HepG2 (cell line): Measurements from ENCODE around the gene LRP1-AS. TPM values are rescaled to one million over a fixed set of nuclear protein-coding genes. Genes with fewer than 3 reads are reported as not detected.

Experiments used
- ATAC-seq: fragments of 200-7000 bp; cut with Tn5 transposase; 3 replicates; pipeline ENCODE4 v1.9.1; 2020; ENCODE audit warnings: mild to moderate bottlenecking, moderate library complexity
- BruUV-seq: library from RNA; stranded (reverse); fragments of 400-500 nt; replicated peaks from 2 replicates; lab custom pipeline; 2021; lab: Mats Ljungman, UMichigan
- CTCF ChIA-PET: fragments of 300-600 bp; formaldehyde crosslinking; extraction: SDS; loops from one replicate; lab custom pipeline; 2021; ENCODE audit warnings: low total read pairs, inconsistent platforms, low intra/inter-chr PET ratio; lab: Yijun Ruan, JAX
- POLR2A ChIA-PET: fragments of 350-600 bp; sonication (Branson Sonifier 250); formaldehyde crosslinking; loops from one replicate; lab custom pipeline; 2020; ENCODE audit warnings: antibody characterized with exemption, inconsistent platforms; lab: Yijun Ruan, JAX
- DNase-seq: peaks from one replicate; pipeline ENCODE4 v3.0.0-alpha.2; 2015; ENCODE audit warnings: low spot score
- FAIRE-seq: peaks from 3 replicates; lab custom pipeline; 2011; peaks lifted over from hg19 to GRCh38; lab: Jason Lieb, UNC
- H2AFZ ChIP-seq: one replicate; pipeline ENCODE4 v1.6.1; 2011; ENCODE audit warnings: low read length, inconsistent platforms
- H3K27ac ChIP-seq: fragments of 300-600 bp; 3 replicates; pipeline ENCODE4 v1.8.0; 2011; ENCODE audit warnings: mixed run types, mild to moderate bottlenecking, mixed read lengths, low read length, inconsistent platforms; ENCODE audit not compliant: insufficient read depth; ENCODE audit errors: extremely low read length
- H3K27me3 ChIP-seq, 2 experiments: fragments of 200-600 bp in 1 of 2; 2 replicates in 1 of 2; 3 replicates in 1 of 2; pipeline versions ENCODE4 v1.6.0 to v1.8.0; 2011; ENCODE audit warnings: low read length in 2 of 2, mild to moderate bottlenecking in 2 of 2, moderate library complexity in 2 of 2, inconsistent platforms in 1 of 2; ENCODE audit not compliant: insufficient read depth in 2 of 2, control insufficient read depth in 1 of 2
- H3K36me3 ChIP-seq, 2 experiments: fragments of 200-600 bp in 1 of 2; replicated peaks in 1 of 2; 2 replicates in 1 of 2; 3 replicates in 1 of 2; pipeline versions ENCODE4 v1.5.1 to v1.8.0; 2011; ENCODE audit warnings: low read length in 2 of 2, inconsistent platforms in 1 of 2; ENCODE audit not compliant: insufficient read depth in 2 of 2, control insufficient read depth in 1 of 2
- H3K4me1 ChIP-seq: 2 replicates; pipeline ENCODE4 v1.5.1; 2012; ENCODE audit warnings: low read length, inconsistent platforms; ENCODE audit not compliant: insufficient read depth
- H3K4me2 ChIP-seq: 2 replicates; pipeline ENCODE4 v1.6.0; 2011; ENCODE audit warnings: low read depth, low read length, inconsistent platforms
- H3K4me3 ChIP-seq, 3 experiments: fragments of 200-600 bp in 1 of 3; sonication (generic), shearing (Covaris generic) in 1 of 3; replicated peaks in 1 of 3; 2 replicates each; pipeline ENCODE4 v1.5.1; 2011 to 2016; ENCODE audit warnings: low read length in 3 of 3, inconsistent platforms in 2 of 3, low read depth in 2 of 3, mild to moderate bottlenecking in 2 of 3, control low read depth in 1 of 3, mixed read lengths in 1 of 3; ENCODE audit not compliant: insufficient read depth in 1 of 3
- H3K79me2 ChIP-seq: one replicate; pipeline ENCODE4 v1.6.1; 2011; ENCODE audit warnings: low read length, inconsistent platforms; ENCODE audit not compliant: insufficient read depth
- H3K9ac ChIP-seq: 2 replicates; pipeline ENCODE4 v1.6.0; 2011; ENCODE audit warnings: mild to moderate bottlenecking, low read depth, low read length, inconsistent platforms; ENCODE audit not compliant: insufficient read depth
- H3K9me3 ChIP-seq: 2 replicates; pipeline ENCODE4 v1.5.1; 2012; ENCODE audit warnings: mild to moderate bottlenecking, low read length
- H4K20me1 ChIP-seq: 2 replicates; pipeline ENCODE4 v1.6.0; 2011; ENCODE audit warnings: inconsistent platforms, mild to moderate bottlenecking, low read length, moderate library complexity; ENCODE audit not compliant: insufficient read depth
- AGO2 ChIP-seq: fragments of 200-400 bp; formaldehyde crosslinking; optimal IDR thresholded peaks from 2 replicates; pipeline ENCODE3; 2017; ENCODE audit warnings: mild to moderate bottlenecking, low read depth, low read length, moderate library complexity
- FOSL2 ChIP-seq: sonication (generic); formaldehyde crosslinking; IDR thresholded peaks from 2 replicates; pipeline ENCODE4 v1.4.0; 2020; ENCODE audit warnings: missing genetic modification reagents
- NFE2 ChIP-seq: sonication (generic); formaldehyde crosslinking; IDR thresholded peaks from 2 replicates; pipeline ENCODE4 v1.4.0; 2020; ENCODE audit warnings: missing genetic modification reagents
- NFRKB ChIP-seq: fragments of 450-650 bp; IDR thresholded peaks from 2 replicates; pipeline ENCODE4 v1.6.1; 2017
- RAD51 ChIP-seq: fragments of 450-650 bp; IDR thresholded peaks from 2 replicates; pipeline ENCODE4 v1.6.1; 2016; ENCODE audit warnings: borderline replicate concordance
- WGBS: methylation state at CpG from one replicate; pipeline ENCODE4 v1.1.6; 2017; ENCODE audit warnings: low lambda C conversion rate; 5-methylcytosine and 5-hydroxymethylcytosine counted together
- in situ Hi-C: cut with HindIII; loops from 2 replicates; pipeline ENCODE4 v1.10.0; 2017; ENCODE audit warnings: low pct_unique_long_range_greater_than_20kb; ENCODE audit not compliant: extremely low pct_ligation_motif_present
- intact Hi-C: fragments of 100-400 bp; cut with micrococcal nuclease; formaldehyde crosslinking; loops from one replicate; pipeline ENCODE4 v1.10.0; 2022; ENCODE audit not compliant: unreplicated experiment
- polyA plus RNA-seq, 8 experiments: library from polyadenylated mRNA; depleted of rRNA in 3 of 8; stranded (reverse) in 7 of 8; unstranded in 1 of 8; fragments of >200 nt; fragmentation: Illumina TruSeq in 4 of 8; extraction: Trizol in 4 of 8; gene quantifications; 2 replicates each; pipeline versions ENCODE4 v1.2.1 to v1.2.3, GENCODE V29; 2011 to 2016; ENCODE audit warnings: low read depth in 4 of 8, missing spikeins in 1 of 8, mixed read lengths in 1 of 8; ENCODE audit not compliant: insufficient read depth in 1 of 8
- total RNA-seq, 5 experiments: library from RNA; depleted of rRNA; stranded (reverse); fragments of >200 nt; fragmentation: Illumina TruSeq; extraction: Trizol; gene quantifications; 2 replicates each; pipeline ENCODE4 v1.2.3, GENCODE V29; 2016; ENCODE audit warnings: low read depth in 1 of 5
- TF ChIP-seq, protein P1 (sequence below): IDR thresholded peaks from 2 replicates; pipeline ENCODE4 v1.6.1; 2012; ENCODE audit warnings: low read depth, low read length, improper control_type of control experiment

The LRP1-AS gene
- total and polyA plus RNA-seq, 2 of the 13 experiments (the other 11 are each of a cell fraction or from before 2014, with no cell fraction given) = 0.20 TPM; not detected in 1

DNA sequence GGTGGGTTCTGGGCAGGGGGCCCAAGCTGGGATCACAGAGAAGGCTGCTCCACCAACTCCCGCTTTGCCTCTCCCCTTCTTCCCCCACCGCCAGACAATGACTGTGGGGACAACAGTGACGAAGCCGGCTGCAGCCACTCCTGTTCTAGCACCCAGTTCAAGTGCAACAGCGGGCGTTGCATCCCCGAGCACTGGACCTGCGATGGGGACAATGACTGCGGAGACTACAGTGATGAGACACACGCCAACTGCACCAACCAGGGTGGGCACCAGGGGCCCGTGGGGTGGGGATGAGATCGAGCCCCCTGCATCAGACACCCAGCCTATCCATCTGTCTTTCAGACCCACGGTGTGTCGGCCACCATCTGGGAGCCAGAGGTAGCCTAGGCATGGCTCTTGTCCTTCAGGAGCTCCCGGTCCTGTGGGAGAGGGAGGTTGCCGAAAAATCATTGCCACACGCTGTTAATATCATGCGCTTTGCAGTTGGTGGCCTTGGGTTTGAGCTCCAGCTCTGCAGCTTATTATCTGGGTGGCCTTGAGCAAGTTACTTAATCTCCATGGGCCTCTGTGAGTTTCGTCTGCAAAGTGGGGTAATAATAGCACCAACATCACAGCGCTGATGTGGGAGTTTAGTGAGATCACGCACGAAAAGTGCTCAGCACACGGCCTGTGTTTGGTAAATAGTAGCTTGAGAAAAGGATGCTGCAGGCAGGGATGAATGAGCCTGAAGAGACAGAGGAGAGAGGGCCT lies 21.8 kb upstream of the LRP1-AS start:
- no peak overlapping the region for H3K4me2 ChIP-seq
- H3K9ac ChIP-seq = no peak overlapping the region
- H3K36me3 ChIP-seq = peaks cover 46 to 90% of the 10 kb centered on the region in 2 experiments
- H4K20me1 ChIP-seq = no peaks in the 10 kb centered on the region
- WGBS = 95% methylated on average over 16 of the region's 23 CpGs
- no peak overlapping the region for H3K27ac ChIP-seq
- no peak for TF ChIP-seq FOSL2 (CRISPR knock-in tag)
- peak; percentile 31 for TF ChIP-seq AGO2
- TF ChIP-seq, protein P1, sequence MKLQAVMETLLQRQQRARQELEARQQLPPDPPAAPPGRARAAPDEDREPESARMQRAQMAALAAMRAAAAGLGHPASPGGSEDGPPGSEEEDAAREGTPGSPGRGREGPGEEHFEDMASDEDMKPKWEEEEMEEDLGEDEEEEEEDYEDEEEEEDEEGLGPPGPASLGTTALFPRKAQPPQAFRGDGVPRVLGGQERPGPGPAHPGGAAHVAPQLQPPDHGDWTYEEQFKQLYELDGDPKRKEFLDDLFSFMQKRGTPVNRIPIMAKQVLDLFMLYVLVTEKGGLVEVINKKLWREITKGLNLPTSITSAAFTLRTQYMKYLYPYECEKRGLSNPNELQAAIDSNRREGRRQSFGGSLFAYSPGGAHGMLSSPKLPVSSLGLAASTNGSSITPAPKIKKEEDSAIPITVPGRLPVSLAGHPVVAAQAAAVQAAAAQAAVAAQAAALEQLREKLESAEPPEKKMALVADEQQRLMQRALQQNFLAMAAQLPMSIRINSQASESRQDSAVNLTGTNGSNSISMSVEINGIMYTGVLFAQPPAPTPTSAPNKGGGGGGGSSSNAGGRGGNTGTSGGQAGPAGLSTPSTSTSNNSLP = no peak
- TF ChIP-seq, all 625 proteins: peak for 1
- Histone ChIP-seq H3K4me1 (0 out of 2 replicates have a peak, but pooled peaks cover 5% of the 10 kb centered on the region), H3K9me3 (no peaks in the 10 kb centered on the region), H3K27me3 (no peaks in the 10 kb centered on the region), H3K79me2 (no peaks in the 10 kb centered on the region), H3K4me3 (no peak overlapping the region), H2AFZ (no peak overlapping the region)
- no TSS peak for BruUV-seq
- FAIRE-seq (no peak), DNase-seq (no peak), ATAC-seq (no peak)
- in situ Hi-C loops (no loop called here), intact Hi-C loops (no loop called here)
- ChIA-PET POLR2A (interaction anchor here (0.7 to 7.8 kb wide), 4 partner anchors 19 to 42 kb away, joined by 3 to 103 read pairs (median 3); partner anchors contain the start of gene LRP1), CTCF (no interaction called here)

GRCh38 chr12:57168058-57168457 lies 20.6 kb upstream of the LRP1-AS start:
- 0 out of 2 replicates have a peak, but pooled peaks cover 5% of the 10 kb centered on the region for H3K4me1 ChIP-seq
- H3K36me3 ChIP-seq = peaks cover 44 to 82% of the 10 kb centered on the region in 2 experiments
- TF ChIP-seq RAD51 (no peak), NFE2 (CRISPR knock-in tag) (no peak), NFRKB (no peak)
- FAIRE-seq (no peak), ATAC-seq (no peak), DNase-seq (no peak)
- intact Hi-C loops (no loop called here), in situ Hi-C loops (no loop called here)
- no peaks in the 10 kb centered on the region for H3K27me3 ChIP-seq
- CTCF ChIA-PET = no interaction called here
- no peaks in the 10 kb centered on the region for H4K20me1 ChIP-seq
- H3K9me3 ChIP-seq = no peaks in the 10 kb centered on the region
- no peak overlapping the region for H2AFZ ChIP-seq
- WGBS = 97% methylated on average over 10 of the region's 10 CpGs
- H3K4me3 ChIP-seq = no peak overlapping the region
- H3K4me2 ChIP-seq = no peak overlapping the region
- H3K79me2 ChIP-seq = no peaks in the 10 kb centered on the region
- H3K27ac ChIP-seq = no peak overlapping the region
- no TSS peak for BruUV-seq
- POLR2A ChIA-PET = interaction anchor here (3.4 to 7.8 kb wide), 2 partner anchors 19 to 40 kb away, joined by 11 to 103 read pairs; partner anchors contain the start of gene LRP1
- H3K9ac ChIP-seq = no peak overlapping the region
